SHP77 (cell line): ENCODE results near the gene IRGC.
A peak's percentile ranks its signal among the peaks of the same experiment; 100 is the strongest.
"Not testable (repeated sequence)": the region's sequence is repeated elsewhere in the genome, so short reads cannot be mapped to it uniquely, and the experiment has no call there.

ENCODE experiments used
- DNase-seq, 2 experiments: peaks; one replicate each; lab custom pipeline; 2025; lab: John Stamatoyannopoulos, UW

IRGC gene

GRCh38 chr19:43754503-43755255 lies 38.8 kb downstream of the IRGC start, which contains the start of gene SMG9:
TSS of gene SMG9 (minus strand) at chr19:43754962. CDS start at chr19:43750741, 4,221 bp downstream.
- peak; percentile 90 to 92 for DNase-seq

- DNase-seq, result peak; percentile 64 to 67
Observed at GRCh38 chr19:43755256-43755801, 39.5 kb downstream of the IRGC start.

GRCh38 chr19:43759515-43759914 lies 43.6 kb downstream of the IRGC start:
- DNase-seq, result peak in 1 of 2 experiments; percentile 22

- no peak for DNase-seq
Observed at GRCh38 chr19:43760941-43761340, 45.1 kb downstream of the IRGC start.

- DNase-seq, result no peak
Observed at GRCh38 chr19:43762814-43763213, 46.9 kb downstream of the IRGC start.

GRCh38 chr19:43763473-43763939 lies 47.6 kb downstream of the IRGC start:
- no peak for DNase-seq

GRCh38 chr19:43764684-43765083 lies 48.8 kb downstream of the IRGC start:
- not testable (repeated sequence) for DNase-seq

- DNase-seq, result no peak
Observed at GRCh38 chr19:43765109-43765876, 49.4 kb downstream of the IRGC start.

GRCh38 chr19:43766755-43767043 lies 50.8 kb downstream of the IRGC start:
- DNase-seq, result no peak

GRCh38 chr19:43767316-43767715 lies 51.4 kb downstream of the IRGC start:
- DNase-seq, result no peak

- DNase-seq, result no peak
Observed at GRCh38 chr19:43767818-43768217, 51.9 kb downstream of the IRGC start.

GRCh38 chr19:43768273-43769050 lies 52.6 kb downstream of the IRGC start:
- no peak for DNase-seq

GRCh38 chr19:43769256-43769655 lies 53.4 kb downstream of the IRGC start:
- DNase-seq, result no peak
